HG03354 (cell line): ENCODE results near the gene PKN1.
"Not testable (repeated sequence)": the region's sequence is repeated elsewhere in the genome, so short reads cannot be mapped to it uniquely, and the experiment has no call there.

Source experiments
- ATAC-seq: cut with Tn5 transposase; IDR thresholded peaks from one replicate; pipeline ENCODE4 v1.9.1; 2021; ENCODE audit warnings: mild to moderate bottlenecking; ENCODE audit not compliant: unreplicated experiment, poor library complexity, severe bottlenecking

The PKN1 gene

GRCh38 chr19:14450876-14451275 lies 17.8 kb downstream of the PKN1 start:
- no peak for ATAC-seq

- ATAC-seq = not testable (repeated sequence)
Measured at GRCh38 chr19:14452303-14452702, 19.2 kb downstream of the PKN1 start.

GRCh38 chr19:14459703-14460102 lies 26.6 kb downstream of the PKN1 start:
- ATAC-seq = no peak

- ATAC-seq = no peak
Measured at GRCh38 chr19:14460935-14461334, 27.8 kb downstream of the PKN1 start.

GRCh38 chr19:14462401-14462800 lies 29.3 kb downstream of the PKN1 start:
- not testable (repeated sequence) for ATAC-seq

- no peak for ATAC-seq
Measured at GRCh38 chr19:14463747-14464146, 30.6 kb downstream of the PKN1 start.

- ATAC-seq = no peak
Measured at GRCh38 chr19:14467391-14467790, 34.3 kb downstream of the PKN1 start.

- no peak for ATAC-seq
Measured at GRCh38 chr19:14467816-14468215, 34.7 kb downstream of the PKN1 start.

- no peak for ATAC-seq
Measured at GRCh38 chr19:14470031-14470876, 37.1 kb downstream of the PKN1 start.

GRCh38 chr19:14471436-14472187 lies 38.5 kb downstream of the PKN1 start:
- no peak for ATAC-seq

- no peak for ATAC-seq
Measured at GRCh38 chr19:14472202-14472938, 39.3 kb downstream of the PKN1 start.

GRCh38 chr19:14473073-14473977 lies 40.2 kb downstream of the PKN1 start:
- no peak for ATAC-seq

GRCh38 chr19:14473978-14474578 lies 41.0 kb downstream of the PKN1 start:
- ATAC-seq = no peak

GRCh38 chr19:14474827-14475226 lies 41.7 kb downstream of the PKN1 start:
- no peak for ATAC-seq

- no peak for ATAC-seq
Measured at GRCh38 chr19:14475251-14476073, 42.4 kb downstream of the PKN1 start, which contains the start of gene PTGER1. TSS of gene PTGER1 (minus strand) at chr19:14475354. CDS start at chr19:14474320, 1,034 bp downstream.

- ATAC-seq = no peak
Measured at GRCh38 chr19:14476327-14476672, 43.2 kb downstream of the PKN1 start.

- ATAC-seq = no peak
Measured at GRCh38 chr19:14476673-14477401, 43.7 kb downstream of the PKN1 start.
